ENCODE measurements around the gene BRSK1. TPM values are rescaled to one million over a fixed set of nuclear protein-coding genes. Genes with fewer than 3 reads are reported as not detected.
A peak's percentile ranks its signal among the peaks of the same experiment; 100 is the strongest.

Gene BRSK1
- total and polyA plus RNA-seq, 2 of the 8 experiments (the other 6 are each of a cell fraction or from before 2014, with no cell fraction given): 27.6 to 32.7 TPM

DNA sequence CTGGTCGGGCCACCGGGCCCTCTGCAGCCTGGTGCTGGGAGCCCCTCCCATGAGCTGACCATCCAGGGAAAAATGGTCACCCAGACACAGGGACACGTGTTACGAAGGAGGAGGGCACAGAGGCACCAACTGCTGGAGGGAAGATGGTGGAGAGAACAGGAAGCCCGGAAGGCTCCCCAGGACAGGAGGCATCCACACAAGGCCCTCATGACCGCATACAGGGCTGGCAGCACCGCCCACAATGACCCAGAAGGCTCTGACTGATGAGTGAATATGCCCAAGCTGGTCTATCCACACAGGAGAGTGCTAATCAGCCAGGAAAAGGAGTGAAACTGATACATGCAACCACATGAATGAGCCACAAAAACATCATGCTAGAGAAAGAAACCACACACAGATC, 41.3 kb upstream of the BRSK1 start:
- no peak overlapping the region for H2BK120ac ChIP-seq (replicated peaks; ENCODE audit: low read depth, low read length)
- H3K9me3 ChIP-seq (ENCODE audit: insufficient read depth in 2 of 2, low read depth in 1 of 2, low read length in 1 of 2): no peaks in the 10 kb centered on the region
- H3K4me2 ChIP-seq (ENCODE audit: insufficient read depth in 1 of 2, low read depth in 2 of 2, low read length in 2 of 2): no peak overlapping the region
- no peaks in the 10 kb centered on the region for H3K27me3 ChIP-seq (replicated peaks in 1 of 4; ENCODE audit: control insufficient read depth in 3 of 4, extremely low read depth in 1 of 4, insufficient read depth in 3 of 4, low read length in 3 of 4)
- no peak overlapping the region for H3K4ac ChIP-seq (replicated peaks; ENCODE audit: insufficient read length, low read depth, low read length)
- H4K91ac ChIP-seq (replicated peaks; ENCODE audit: insufficient read length, low read length): no peak overlapping the region
- H3K79me1 ChIP-seq (ENCODE audit: low read depth, low read length): peaks cover 5% of the 10 kb centered on the region; the same call in 1 of the 2 replicates
- H3K56ac ChIP-seq (replicated peaks; ENCODE audit: insufficient read length, low read depth, low read length): no peak overlapping the region
- WGBS, 2 experiments (ENCODE audit: extremely low coverage in 1 of 2, insufficient coverage in 1 of 2, insufficient read length in 1 of 2, insufficient replicate concordance in 2 of 2, low coverage in 1 of 2, low lambda C conversion rate in 2 of 2, missing lambda C conversion rate in 1 of 2): 88% methylated on average over 6 of the region's 7 CpGs; no CpG with 5 or more reads in 1 of the 2 experiments
- H3K9ac ChIP-seq (replicated peaks in 1 of 4; ENCODE audit: extremely low read depth in 1 of 4, low read depth in 3 of 4, low read length in 3 of 4): no peak overlapping the region
- no peak overlapping the region for H2BK5ac ChIP-seq (ENCODE audit: low read depth, low read length)
- CTCF ChIA-PET (ENCODE audit: partially characterized antibody): interaction anchor here (1.2 to 8.4 kb wide), 2 partner anchors 13 to 23 kb away, joined by 3 to 32 read pairs; no protein-coding TSS in a partner anchor
- FAIRE-seq: no peak
- H3K23ac ChIP-seq (ENCODE audit: insufficient read length): no peak overlapping the region
- no peak overlapping the region for H3K27ac ChIP-seq (ENCODE audit: low read depth, low read length)
- no peaks in the 10 kb centered on the region for H3K4me1 ChIP-seq (replicated peaks in 1 of 4; ENCODE audit: control insufficient read depth in 3 of 4, insufficient read depth in 4 of 4, low read length in 3 of 4)
- H3K79me2 ChIP-seq (ENCODE audit: control insufficient read depth in 1 of 2, insufficient read depth in 2 of 2, low read length in 2 of 2): peaks cover 0 to 3% of the 10 kb centered on the region in 2 experiments; a peak in 1 of 4 replicates
- TF ChIP-seq ASH2L (IDR thresholded peaks at IDR 0.05; ENCODE audit: low read length) (no peak), KDM4A (IDR thresholded peaks at IDR 0.05; ENCODE audit: low read depth, low read length, severe bottlenecking) (no peak), POLR2A (IDR thresholded peaks at IDR 0.05; ENCODE audit: control extremely low read depth in 1 of 2, low read depth in 2 of 2, low read length in 2 of 2) (no peak), YY1 (IDR thresholded peaks at IDR 0.05; ENCODE audit: low read depth, low read length) (no peak)
- TF ChIP-seq, protein P1, sequence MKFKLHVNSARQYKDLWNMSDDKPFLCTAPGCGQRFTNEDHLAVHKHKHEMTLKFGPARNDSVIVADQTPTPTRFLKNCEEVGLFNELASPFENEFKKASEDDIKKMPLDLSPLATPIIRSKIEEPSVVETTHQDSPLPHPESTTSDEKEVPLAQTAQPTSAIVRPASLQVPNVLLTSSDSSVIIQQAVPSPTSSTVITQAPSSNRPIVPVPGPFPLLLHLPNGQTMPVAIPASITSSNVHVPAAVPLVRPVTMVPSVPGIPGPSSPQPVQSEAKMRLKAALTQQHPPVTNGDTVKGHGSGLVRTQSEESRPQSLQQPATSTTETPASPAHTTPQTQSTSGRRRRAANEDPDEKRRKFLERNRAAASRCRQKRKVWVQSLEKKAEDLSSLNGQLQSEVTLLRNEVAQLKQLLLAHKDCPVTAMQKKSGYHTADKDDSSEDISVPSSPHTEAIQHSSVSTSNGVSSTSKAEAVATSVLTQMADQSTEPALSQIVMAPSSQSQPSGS (IDR thresholded peaks at IDR 0.05; ENCODE audit: low read length): no peak
- no peak overlapping the region for H2BK20ac ChIP-seq (ENCODE audit: low read length)
- peaks cover 1 to 20% of the 10 kb centered on the region in 2 experiments for H4K20me1 ChIP-seq (replicated peaks in 1 of 2; ENCODE audit: control insufficient read depth in 1 of 2, insufficient read depth in 2 of 2, low read length in 2 of 2)
- no peak overlapping the region for H3K4me3 ChIP-seq (ENCODE audit: extremely low read depth in 1 of 4, insufficient read depth in 2 of 4, low read depth in 3 of 4, low read length in 4 of 4)
- no peak overlapping the region for H2BK12ac ChIP-seq (ENCODE audit: low read depth, low read length)
- no peak overlapping the region for H2AK5ac ChIP-seq (ENCODE audit: low read depth, low read length)
- H3K23me2 ChIP-seq (ENCODE audit: low read depth, low read length): no peaks in the 10 kb centered on the region
- no peak overlapping the region for H3K18ac ChIP-seq (ENCODE audit: extremely low read depth, low read length)
- POLR2A ChIA-PET (ENCODE audit: partially characterized antibody): interaction anchor here (1.5 kb wide), 1 partner anchor 13 kb away, joined by 4 read pairs; no protein-coding TSS in a partner anchor
- H2BK15ac ChIP-seq (ENCODE audit: low read length): no peak overlapping the region
- H3K14ac ChIP-seq (ENCODE audit: insufficient read length): no peak overlapping the region
- DNase-seq (ENCODE audit: low read depth in 1 of 2, low spot score in 2 of 2): no peak
- H2AFZ ChIP-seq (ENCODE audit: low read length): no peak overlapping the region
- peak overlapping the region; percentile 68; the same call in 1 of the 2 replicates for H4K8ac ChIP-seq (ENCODE audit: extremely low read depth, insufficient read depth, low read length)
- H3K36me3 ChIP-seq (ENCODE audit: control insufficient read depth in 2 of 4, insufficient read depth in 4 of 4, low read length in 3 of 4): peaks cover 15 to 56% (median 41%) of the 10 kb centered on the region in 4 experiments
- H4K5ac ChIP-seq (ENCODE audit: insufficient read length, low read depth, low read length): no peak overlapping the region
